Measurements from ENCODE around the gene GZMM. TPM values are rescaled to one million over a fixed set of nuclear protein-coding genes. Genes with fewer than 3 reads are reported as not detected.

GZMM gene
- total RNA-seq, 2 donors from 2014 or later: 0.51 TPM; not detected in 1

GRCh38 chr19:512547-513365 is 31.1 kb upstream of the GZMM start:
- H3K4me3 Mint-ChIP-seq: no peak overlapping the region
- H3K27ac ChIP-seq (ENCODE audit: low read depth, low read length): peak overlapping the region; percentile 63
- H3K36me3 Mint-ChIP-seq (ENCODE audit: low read depth): peaks cover 21% of the 10 kb centered on the region

GRCh38 chr19:513368-514165 is 30.3 kb upstream of the GZMM start:
- H3K27me3 Mint-ChIP-seq (ENCODE audit: insufficient read depth): peaks cover 21% of the 10 kb centered on the region

More at GRCh38 chr19:512547-513365, 31.1 kb upstream of the GZMM start:
- H3K27me3 ChIP-seq (ENCODE audit: control insufficient read depth, insufficient read depth, low read length, poor library complexity, severe bottlenecking): no peaks in the 10 kb centered on the region
- no peak for TF ChIP-seq CTCF (conservative IDR thresholded peaks at IDR 0.05)
- no peak overlapping the region for H3K9ac ChIP-seq (ENCODE audit: extremely low read depth, low read length, poor library complexity, severe bottlenecking)
- H3K4me1 ChIP-seq (ENCODE audit: control insufficient read depth, insufficient read depth, low read length): peaks cover 6% of the 10 kb centered on the region
- Mint-ChIP-seq H3K27me3 (ENCODE audit: insufficient read depth) (peaks cover 21% of the 10 kb centered on the region), H3K9me3 (no peaks in the 10 kb centered on the region), H3K4me1 (peaks cover 15% of the 10 kb centered on the region), H3K27ac (no peak overlapping the region)
- H3K4me3 ChIP-seq (ENCODE audit: low read length): no peak overlapping the region
- H3K36me3 ChIP-seq (ENCODE audit: control insufficient read depth, insufficient read depth, low read length): peaks cover 5% of the 10 kb centered on the region
- WGBS, 2 experiments (ENCODE audit: insufficient coverage in 1 of 2, insufficient read length in 1 of 2): 76 to 82% methylated on average over 45 to 62 of the region's 62 CpGs
- DNase-seq: peak; percentile 76
- no peaks in the 10 kb centered on the region for H3K9me3 ChIP-seq (ENCODE audit: control insufficient read depth, low read length)

More at GRCh38 chr19:513368-514165, 30.3 kb upstream of the GZMM start:
- Histone ChIP-seq H3K9ac (ENCODE audit: extremely low read depth, low read length, poor library complexity, severe bottlenecking) (no peak overlapping the region), H3K9me3 (ENCODE audit: control insufficient read depth, low read length) (no peaks in the 10 kb centered on the region), H3K36me3 (ENCODE audit: control insufficient read depth, insufficient read depth, low read length) (peaks cover 5% of the 10 kb centered on the region), H3K4me3 (ENCODE audit: low read length) (no peak overlapping the region), H3K4me1 (ENCODE audit: control insufficient read depth, insufficient read depth, low read length) (peaks cover 6% of the 10 kb centered on the region), H3K27me3 (ENCODE audit: control insufficient read depth, insufficient read depth, low read length, poor library complexity, severe bottlenecking) (no peaks in the 10 kb centered on the region), H3K27ac (ENCODE audit: low read depth, low read length) (peak overlapping the region; percentile 63)
- Mint-ChIP-seq H3K9me3 (no peaks in the 10 kb centered on the region), H3K27ac (no peak overlapping the region), H3K4me1 (peaks cover 11% of the 10 kb centered on the region), H3K4me3 (no peak overlapping the region), H3K36me3 (ENCODE audit: low read depth) (peaks cover 19% of the 10 kb centered on the region)
- WGBS, 2 experiments (ENCODE audit: insufficient coverage in 1 of 2, insufficient read length in 1 of 2): 92 to 97% methylated on average over 8 to 10 of the region's 10 CpGs
- no peak for DNase-seq
- no peak for TF ChIP-seq CTCF (conservative IDR thresholded peaks at IDR 0.05)
